ENCODE measurements around the gene CEMP1. TPM values are rescaled to one million over a fixed set of nuclear protein-coding genes. Genes with fewer than 3 reads are reported as not detected.

CEMP1 gene
- total RNA-seq, 1 donor, result 0.27 TPM

DNA sequence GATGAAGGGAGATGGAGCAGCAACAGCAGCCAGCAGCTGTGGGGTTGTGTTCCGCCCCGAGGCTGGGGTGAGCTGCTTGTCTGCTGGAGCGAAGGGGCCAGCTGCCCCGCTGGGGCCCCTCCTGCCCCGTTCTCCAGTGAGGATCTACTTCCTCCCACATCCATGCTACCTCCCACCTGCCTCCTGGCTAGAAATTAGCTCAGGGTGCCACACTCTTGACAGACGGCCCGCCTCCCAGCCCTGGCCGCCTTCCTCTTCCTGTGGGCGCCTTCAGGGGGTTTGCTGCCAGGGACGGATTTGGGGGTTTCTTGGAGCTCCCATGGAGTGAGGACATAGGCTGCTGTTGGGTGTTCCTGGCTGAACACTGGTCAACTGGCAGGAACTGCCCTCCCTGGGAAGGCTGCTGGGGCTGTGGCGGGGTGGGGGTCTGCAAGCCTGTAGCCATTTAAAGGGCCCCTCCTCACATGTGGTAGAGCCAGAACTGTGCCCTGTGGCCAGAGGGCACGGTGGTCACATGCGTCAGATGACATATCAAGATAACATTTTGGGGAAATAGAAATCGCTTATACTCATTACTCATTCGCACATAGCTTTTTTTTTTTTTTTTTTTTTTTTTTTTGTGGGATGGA is 43.2 kb downstream of the CEMP1 start:
- peak in 2 of 3 donors; percentile 81 to 86 for DNase-seq (ENCODE audit: low read depth in 2 of 3, low spot score in 2 of 3)

DNA sequence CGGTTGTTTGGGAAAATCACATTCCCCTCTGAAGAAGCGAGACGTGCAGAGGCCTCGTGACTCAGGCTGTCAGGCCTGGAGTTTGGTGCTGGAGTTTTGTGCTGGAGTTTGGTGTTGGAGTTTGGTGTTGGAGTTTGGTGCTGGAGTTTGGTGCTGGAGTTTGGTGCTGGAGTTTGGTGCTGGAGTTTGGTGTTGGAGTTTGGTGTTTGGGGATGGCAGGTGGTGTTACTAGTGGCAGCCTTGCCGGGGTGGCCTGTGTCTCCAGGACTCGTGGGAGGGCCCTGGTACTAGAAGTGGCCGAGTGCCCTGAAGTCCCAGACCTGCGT is 43.7 kb downstream of the CEMP1 start:
- no peak for DNase-seq (ENCODE audit: low read depth in 2 of 3, low spot score in 2 of 3)

DNA sequence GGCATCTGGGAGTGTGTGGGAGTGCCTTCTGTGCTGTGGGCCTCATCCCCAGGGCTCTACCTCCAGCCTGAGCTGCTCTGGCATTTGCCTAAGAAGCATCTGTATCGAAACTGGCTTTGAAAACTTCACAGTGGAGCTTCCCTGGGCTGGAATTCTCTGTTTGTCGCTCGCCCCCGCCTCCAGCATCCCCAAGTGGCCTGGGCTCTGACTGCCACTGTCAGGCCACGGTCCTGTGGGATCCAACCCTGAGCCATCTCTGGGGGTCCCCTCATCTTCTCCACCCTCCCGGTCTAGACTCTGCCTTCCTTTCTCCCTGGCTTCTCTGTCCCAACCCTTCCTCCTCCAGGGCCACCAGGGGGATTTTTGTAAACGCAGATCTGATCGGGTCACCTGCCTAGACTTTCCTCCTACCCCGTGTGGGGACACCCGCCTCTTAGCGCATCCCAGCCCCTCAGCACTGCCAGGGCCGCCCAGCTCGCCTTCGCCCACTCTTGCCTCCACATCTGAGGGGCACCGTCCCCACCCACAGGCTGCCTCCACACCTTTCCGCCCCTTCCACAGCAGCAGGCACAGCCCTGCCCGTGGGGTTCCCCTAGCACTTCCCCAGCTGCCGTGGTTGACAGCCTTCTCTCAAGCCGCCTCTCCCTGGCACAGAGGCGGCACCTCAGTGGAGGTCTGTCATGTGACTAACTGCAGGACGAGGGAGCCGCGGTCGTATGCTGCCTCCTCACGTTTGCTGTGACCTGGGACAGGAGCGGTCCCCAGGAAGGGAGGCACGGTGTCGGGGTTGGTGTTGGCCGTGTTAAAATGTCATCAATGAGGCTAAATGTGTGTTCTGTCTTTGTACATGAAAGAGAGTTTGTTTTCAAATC is 44.3 kb downstream of the CEMP1 start:
- DNase-seq (ENCODE audit: low read depth in 2 of 3, low spot score in 2 of 3), result peak; percentile 54 to 82 (median 82)

- DNase-seq (ENCODE audit: low read depth in 2 of 3, low spot score in 2 of 3), result no peak
Measured at GRCh38 chr16:2485811-2486507, 45.2 kb downstream of the CEMP1 start.

- no peak for DNase-seq (ENCODE audit: low read depth in 2 of 3, low spot score in 2 of 3)
Measured at GRCh38 chr16:2484898-2485508, 46.2 kb downstream of the CEMP1 start.

DNA sequence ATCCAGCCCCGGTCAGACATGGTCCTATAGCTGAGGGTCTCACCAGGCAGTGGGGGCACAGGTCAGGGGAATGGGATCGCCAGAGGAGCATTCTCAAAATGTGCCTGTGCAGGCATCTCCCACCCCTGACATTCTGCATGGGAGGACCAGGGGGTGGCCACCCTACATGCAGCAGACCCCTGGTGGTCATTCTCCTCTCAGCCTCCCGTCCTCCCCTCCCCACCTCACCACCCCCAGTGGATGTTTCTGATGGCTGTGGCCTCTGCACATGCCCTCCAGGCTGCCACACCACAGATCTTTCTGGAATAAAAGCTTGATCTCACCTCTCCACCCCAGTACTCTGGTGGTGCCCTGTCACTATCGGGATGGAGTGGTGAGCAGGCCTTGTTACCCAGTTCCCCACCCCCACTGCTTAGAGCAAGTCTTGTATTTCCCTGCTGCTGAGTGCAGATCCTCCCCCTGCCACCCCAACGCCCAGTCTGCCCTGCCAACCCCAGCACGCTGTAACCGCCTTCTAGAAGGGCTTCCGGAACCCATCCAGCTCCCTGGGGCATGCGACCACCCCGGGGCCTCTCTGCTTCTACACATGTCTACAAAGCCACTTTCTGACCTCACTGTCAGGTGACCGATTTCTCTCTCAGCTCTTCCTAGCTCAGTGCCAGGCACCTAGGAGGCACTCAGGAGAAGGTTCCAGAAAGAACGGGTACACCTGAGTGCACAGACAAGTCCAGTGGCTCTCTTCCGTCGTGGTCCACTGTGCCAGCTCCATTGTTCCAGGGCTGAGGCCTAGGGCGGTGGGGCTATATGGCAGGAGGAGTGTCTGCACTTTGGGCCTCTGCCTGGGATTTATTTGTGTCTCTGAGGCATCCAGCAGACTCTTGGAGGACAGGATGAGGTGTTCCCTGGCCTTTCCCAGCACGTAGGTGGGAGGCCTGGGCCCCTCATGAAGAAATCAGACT is 47.0 kb downstream of the CEMP1 start:
- no peak for DNase-seq (ENCODE audit: low read depth in 2 of 3, low spot score in 2 of 3)

- DNase-seq (ENCODE audit: low read depth in 2 of 3, low spot score in 2 of 3), result no peak
Measured at GRCh38 chr16:2482708-2483534, 48.3 kb downstream of the CEMP1 start.

DNA sequence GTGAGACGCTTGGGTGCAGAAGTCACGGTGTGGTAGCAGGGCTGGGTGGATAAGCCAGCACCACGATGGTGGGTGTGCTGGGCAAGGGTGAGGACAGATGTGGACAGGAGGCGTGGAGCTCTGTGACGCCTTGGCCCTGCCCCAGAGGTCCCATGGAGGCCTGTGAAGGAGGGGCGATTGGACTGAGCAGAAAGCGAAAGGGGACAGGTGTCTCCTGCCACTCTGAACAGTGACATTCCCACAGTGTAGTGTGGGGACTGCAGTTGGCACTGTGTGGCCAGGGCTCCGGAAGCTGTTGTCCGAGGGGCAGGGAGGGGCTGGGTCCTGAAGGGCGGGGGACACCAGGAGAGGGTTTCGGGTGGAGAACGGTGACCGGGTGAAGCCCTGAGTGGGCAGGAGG is 49.0 kb downstream of the CEMP1 start:
- DNase-seq (ENCODE audit: low read depth in 2 of 3, low spot score in 2 of 3), result no peak

- no peak for DNase-seq (ENCODE audit: low read depth in 2 of 3, low spot score in 2 of 3)
Measured at GRCh38 chr16:2481676-2482075, 49.5 kb downstream of the CEMP1 start.

- no peak for DNase-seq (ENCODE audit: low read depth in 2 of 3, low spot score in 2 of 3)
Measured at GRCh38 chr16:2480948-2481347, 50.3 kb downstream of the CEMP1 start.

Small RNA genes within 50 kb of the gene (small RNA-seq; reads per million reads assigned to genes)
- gene AC093525.1 (not detected), gene MIR3178 (not detected)

Other genes with a start within 250 kb of the CEMP1 start
- 8.1 TPM for gene ABCA3, start 190.7 kb downstream of the CEMP1 start, total RNA-seq
- gene CCNF, start 102.0 kb downstream of the CEMP1 start, total RNA-seq, result 4.8 TPM
- gene TEDC2, start 71.3 kb downstream of the CEMP1 start, total RNA-seq, result 6.2 TPM
- under 0.01 TPM for gene NTN3, start 60.1 kb downstream of the CEMP1 start, total RNA-seq
- 21.5 TPM for gene TBC1D24, start 56.3 kb downstream of the CEMP1 start, total RNA-seq
- gene ATP6V0C, start 17.5 kb downstream of the CEMP1 start, total RNA-seq, result 80.8 TPM
- 41.5 TPM for gene AMDHD2, start 11.0 kb downstream of the CEMP1 start, total RNA-seq
- 21.5 TPM for gene PDPK1, start 6.6 kb upstream of the CEMP1 start, total RNA-seq
- gene KCTD5, start 151.1 kb upstream of the CEMP1 start, total RNA-seq, result 19.4 TPM
- gene PRSS27, start 188.8 kb upstream of the CEMP1 start, total RNA-seq, result 3.2 TPM
- gene SRRM2, start 221.2 kb upstream of the CEMP1 start, total RNA-seq, result 130 TPM
- gene ELOB, start 245.9 kb upstream of the CEMP1 start, total RNA-seq, result 263 TPM